Neutrophil (primary cell): Measurements from ENCODE around the gene PTPRN2.

ENCODE experiments used
- H3K27ac ChIP-seq: fragments of 200-600 bp; sonication (generic); 2 replicates; pipeline ENCODE4 v1.5.1; 2016; ENCODE audit warnings: mild to moderate bottlenecking, moderate library complexity
- H3K27me3 ChIP-seq: fragments of 200-600 bp; sonication (generic); 2 replicates; pipeline ENCODE4 v1.6.0; 2016; ENCODE audit warnings: mild to moderate bottlenecking
- H3K36me3 ChIP-seq: fragments of 200-600 bp; sonication (generic); 2 replicates; pipeline ENCODE4 v1.5.1; 2017
- H3K4me1 ChIP-seq, 2 experiments: fragments of 200-600 bp in 1 of 2; sonication (generic) in 1 of 2; 1 replicate in 1 of 2; 2 replicates in 1 of 2; pipeline versions ENCODE4 v1.5.1 to v1.6.1; 2013 to 2016; ENCODE audit warnings: low read depth in 1 of 2, low read length in 1 of 2, mild to moderate bottlenecking in 1 of 2, moderate library complexity in 1 of 2; ENCODE audit not compliant: control insufficient read depth in 1 of 2, insufficient read depth in 1 of 2
- H3K4me3 ChIP-seq, 2 experiments: fragments of 200-600 bp in 1 of 2; sonication (generic) in 1 of 2; 1 replicate in 1 of 2; 2 replicates in 1 of 2; pipeline ENCODE4 v1.5.1; 2013 to 2016; ENCODE audit warnings: low read depth in 1 of 2, low read length in 1 of 2, mild to moderate bottlenecking in 1 of 2, moderate library complexity in 1 of 2
- H3K9me3 ChIP-seq: fragments of 200-600 bp; sonication (generic); 2 replicates; pipeline ENCODE4 v1.5.1; 2016
- CTCF ChIP-seq: fragments of 200-600 bp; sonication (generic); IDR thresholded peaks from 2 replicates; pipeline ENCODE4 v1.5.1; 2016; ENCODE audit warnings: antibody characterized with exemption

The PTPRN2 gene

GRCh38 chr7:158024881-158025280 is 562.7 kb downstream of the PTPRN2 start:
- TF ChIP-seq CTCF = no peak
- Histone ChIP-seq H3K27me3 (no peaks in the 10 kb centered on the region), H3K4me1 (no peaks in the 10 kb centered on the region), H3K4me3 (no peak overlapping the region), H3K36me3 (no peaks in the 10 kb centered on the region), H3K27ac (no peak overlapping the region), H3K9me3 (no peaks in the 10 kb centered on the region)

GRCh38 chr7:158024351-158024715 is 563.3 kb downstream of the PTPRN2 start:
- Histone ChIP-seq H3K9me3 (no peaks in the 10 kb centered on the region), H3K27me3 (no peaks in the 10 kb centered on the region)
- no peak for TF ChIP-seq CTCF

GRCh38 chr7:158023681-158024350 is 563.8 kb downstream of the PTPRN2 start:
- Histone ChIP-seq H3K4me3 (no peak overlapping the region), H3K27me3 (no peaks in the 10 kb centered on the region), H3K9me3 (no peaks in the 10 kb centered on the region), H3K4me1 (no peaks in the 10 kb centered on the region), H3K27ac (no peak overlapping the region), H3K36me3 (no peaks in the 10 kb centered on the region)
- TF ChIP-seq CTCF = no peak

More at GRCh38 chr7:158024351-158024715, 563.3 kb downstream of the PTPRN2 start:
- Histone ChIP-seq H3K4me1 (no peaks in the 10 kb centered on the region), H3K36me3 (no peaks in the 10 kb centered on the region), H3K27ac (no peak overlapping the region), H3K4me3 (no peak overlapping the region)

GRCh38 chr7:158023157-158023556 is 564.5 kb downstream of the PTPRN2 start:
- Histone ChIP-seq H3K9me3 (no peaks in the 10 kb centered on the region), H3K27ac (no peak overlapping the region), H3K27me3 (no peaks in the 10 kb centered on the region), H3K36me3 (no peaks in the 10 kb centered on the region), H3K4me1 (no peaks in the 10 kb centered on the region), H3K4me3 (no peak overlapping the region)
- no peak for TF ChIP-seq CTCF

- no peak overlapping the region for H3K27ac ChIP-seq
- H3K4me3 ChIP-seq = no peak overlapping the region
- no peaks in the 10 kb centered on the region for H3K36me3 ChIP-seq
- no peaks in the 10 kb centered on the region for H3K27me3 ChIP-seq
- no peak for TF ChIP-seq CTCF
- no peaks in the 10 kb centered on the region for H3K9me3 ChIP-seq
- no peaks in the 10 kb centered on the region for H3K4me1 ChIP-seq
Observed at GRCh38 chr7:158022601-158023000, 565.0 kb downstream of the PTPRN2 start.
